ENCODE data around the gene CD9.

DNA sequence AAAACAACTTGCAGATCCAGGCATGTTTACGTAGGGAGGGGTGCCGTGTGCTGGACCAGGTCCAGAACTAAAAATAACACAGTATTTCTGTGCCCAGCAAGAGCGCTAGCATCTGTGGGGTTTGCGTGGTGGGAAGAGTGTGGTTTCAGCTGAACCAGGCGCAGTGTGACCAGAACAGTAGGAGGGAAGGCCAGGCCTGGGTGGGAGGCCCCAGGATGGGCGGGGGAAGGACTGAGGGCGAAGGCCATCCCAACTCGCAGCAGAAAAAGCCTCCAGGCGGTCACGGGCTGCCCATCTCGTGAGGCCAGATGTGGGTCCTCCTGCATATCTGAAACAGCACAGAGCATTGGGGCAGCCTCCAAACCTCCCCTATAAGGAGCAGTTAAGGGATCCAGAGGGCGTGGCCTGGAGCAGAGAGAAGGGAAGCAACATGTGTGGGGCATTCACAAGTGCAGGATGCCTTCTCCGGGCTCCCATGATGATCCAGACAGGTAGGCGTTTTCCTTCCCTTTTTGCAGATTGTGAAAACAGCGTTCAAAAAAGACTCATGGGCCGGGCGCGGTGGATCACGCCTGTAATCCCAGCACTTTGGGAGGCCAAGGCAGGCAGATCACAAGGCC is 17.8 kb upstream of the CD9 start:
- no peak for TF ChIP-seq POLR2A (IDR thresholded peaks at IDR 0.05; ENCODE audit: low read length)
- no peak for TF ChIP-seq GATA1 (IDR thresholded peaks at IDR 0.05; ENCODE audit: low read depth, low read length)

All from erythroblast (primary cell).